GM12872 (cell line): ENCODE measurements around the gene PRKCE.

Experiments
- TF ChIP-seq, protein P1 (sequence below): IDR thresholded peaks from 3 replicates; pipeline ENCODE4 v1.5.1; 2011; ENCODE audit warnings: low read depth, mild to moderate bottlenecking, low read length, moderate library complexity; ENCODE audit not compliant: insufficient read depth

The PRKCE gene

DNA sequence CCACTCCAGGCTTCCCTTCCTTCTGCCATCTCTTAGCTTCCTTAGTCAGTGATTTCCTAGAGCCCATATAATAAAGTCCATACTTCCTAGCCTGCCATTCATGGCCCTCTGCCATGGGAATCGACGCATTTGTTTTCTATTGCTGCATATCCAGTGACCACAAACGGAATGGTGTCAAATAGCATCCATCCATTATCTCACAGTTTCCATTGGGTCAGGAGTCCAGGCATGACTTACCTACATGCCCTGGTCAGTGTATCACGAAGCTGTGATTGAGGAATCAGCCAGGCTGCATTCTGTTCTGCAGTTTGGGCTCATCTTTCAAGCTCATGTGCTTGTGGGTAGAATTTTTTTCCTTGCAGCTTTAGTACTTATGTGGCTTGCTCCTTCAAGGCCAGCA lies 436.0 kb downstream of the PRKCE start:
- TF ChIP-seq, protein P1, sequence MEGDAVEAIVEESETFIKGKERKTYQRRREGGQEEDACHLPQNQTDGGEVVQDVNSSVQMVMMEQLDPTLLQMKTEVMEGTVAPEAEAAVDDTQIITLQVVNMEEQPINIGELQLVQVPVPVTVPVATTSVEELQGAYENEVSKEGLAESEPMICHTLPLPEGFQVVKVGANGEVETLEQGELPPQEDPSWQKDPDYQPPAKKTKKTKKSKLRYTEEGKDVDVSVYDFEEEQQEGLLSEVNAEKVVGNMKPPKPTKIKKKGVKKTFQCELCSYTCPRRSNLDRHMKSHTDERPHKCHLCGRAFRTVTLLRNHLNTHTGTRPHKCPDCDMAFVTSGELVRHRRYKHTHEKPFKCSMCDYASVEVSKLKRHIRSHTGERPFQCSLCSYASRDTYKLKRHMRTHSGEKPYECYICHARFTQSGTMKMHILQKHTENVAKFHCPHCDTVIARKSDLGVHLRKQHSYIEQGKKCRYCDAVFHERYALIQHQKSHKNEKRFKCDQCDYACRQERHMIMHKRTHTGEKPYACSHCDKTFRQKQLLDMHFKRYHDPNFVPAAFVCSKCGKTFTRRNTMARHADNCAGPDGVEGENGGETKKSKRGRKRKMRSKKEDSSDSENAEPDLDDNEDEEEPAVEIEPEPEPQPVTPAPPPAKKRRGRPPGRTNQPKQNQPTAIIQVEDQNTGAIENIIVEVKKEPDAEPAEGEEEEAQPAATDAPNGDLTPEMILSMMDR = no peak

GRCh38 chr2:46091004-46091403 lies 439.5 kb downstream of the PRKCE start:
- TF ChIP-seq, protein P1 = no peak

GRCh38 chr2:46091961-46092667 lies 440.6 kb downstream of the PRKCE start:
- TF ChIP-seq, protein P1 = no peak

DNA sequence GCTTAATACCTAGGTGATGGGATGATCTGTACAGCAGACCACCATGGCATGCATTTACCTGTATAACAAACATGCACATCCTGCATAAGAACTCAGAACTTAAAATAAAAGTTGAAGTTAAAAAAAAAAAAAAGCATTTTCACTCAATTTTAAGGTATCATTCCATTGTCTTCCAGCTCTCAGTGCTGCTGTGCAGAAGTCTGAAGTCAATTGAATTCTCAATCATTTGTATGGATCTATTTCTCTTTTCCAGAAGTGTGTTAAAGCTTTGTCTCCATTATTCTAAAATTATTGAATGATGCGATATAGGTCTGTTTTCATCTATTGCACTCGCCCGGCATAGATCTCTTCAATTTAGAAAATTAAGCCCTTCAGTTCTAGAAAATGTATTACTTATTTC lies 443.2 kb downstream of the PRKCE start:
- TF ChIP-seq, protein P1 = no peak

DNA sequence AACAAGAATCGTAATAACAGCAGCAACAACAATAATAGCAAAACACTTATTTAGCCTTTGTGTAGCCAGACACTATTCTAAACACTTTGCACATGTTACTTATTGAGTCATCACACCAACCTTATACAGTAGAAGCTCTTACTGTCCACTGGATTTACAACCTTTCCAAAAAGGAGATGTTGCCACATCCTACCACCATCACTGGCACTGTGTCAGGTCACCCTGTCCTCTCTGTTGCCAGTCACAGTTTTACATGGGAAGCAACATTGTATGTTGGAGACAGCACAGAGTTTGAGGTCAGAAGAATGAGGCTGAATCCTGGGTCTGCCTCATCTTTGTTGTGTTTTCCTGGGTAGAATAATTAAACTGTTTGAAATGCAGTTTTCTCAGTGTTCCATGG lies 444.4 kb downstream of the PRKCE start:
- TF ChIP-seq, protein P1 = no peak

GRCh38 chr2:46096260-46096659 lies 444.8 kb downstream of the PRKCE start:
- TF ChIP-seq, protein P1 = no peak

- TF ChIP-seq, protein P1 = no peak
These were observed 446.4 kb downstream of the PRKCE start for GRCh38 chr2:46097714-46098480.
